Measurements from ENCODE around the gene TSPOAP1. TPM values are rescaled to one million over a fixed set of nuclear protein-coding genes. Genes with fewer than 3 reads are reported as not detected.

The TSPOAP1 gene
- polyA plus RNA-seq, 2 donors: 7.3 to 14.9 TPM

DNA sequence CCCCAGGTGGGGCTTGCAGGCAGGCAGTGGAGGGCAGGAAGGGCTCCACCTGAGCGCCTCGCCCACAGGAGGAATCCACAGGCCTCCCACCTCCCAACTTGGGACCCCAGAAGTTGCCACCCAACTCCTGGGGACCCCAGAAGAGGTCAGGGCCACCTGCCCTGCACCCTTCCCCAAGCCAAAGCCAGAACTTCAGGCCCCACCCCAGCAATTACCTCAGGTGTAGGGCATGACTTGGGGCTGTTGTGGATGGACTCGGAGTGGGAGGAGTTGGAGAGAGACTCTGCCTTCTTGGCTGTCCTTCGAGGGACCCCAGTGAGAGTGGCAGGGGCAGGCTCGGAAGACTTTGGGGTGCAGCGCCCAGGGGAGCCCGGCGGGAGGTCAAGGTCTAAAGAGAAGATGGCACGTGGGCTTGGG, 10.5 kb downstream of the TSPOAP1 start:
- no peak overlapping the region for H3K27ac ChIP-seq (ENCODE audit: low read depth in 2 of 2, low read length in 1 of 2)
- no peak overlapping the region for H3K4me3 ChIP-seq (ENCODE audit: low read depth in 1 of 2, low read length in 2 of 2)
- no peaks in the 10 kb centered on the region for H3K27me3 ChIP-seq (ENCODE audit: control insufficient read depth in 1 of 2, insufficient read depth in 2 of 2, low read length in 2 of 2)
- H3K9me3 ChIP-seq (ENCODE audit: control insufficient read depth in 2 of 2, insufficient read depth in 1 of 2, low read depth in 1 of 2, low read length in 1 of 2): no peaks in the 10 kb centered on the region
- no peaks in the 10 kb centered on the region for H3K4me1 ChIP-seq (ENCODE audit: control insufficient read depth in 2 of 2, insufficient read depth in 2 of 2, low read length in 1 of 2)
- 90% methylated on average over 9 of the region's 9 CpGs for WGBS, 2 donors
- peaks cover 0 to 3% of the 10 kb centered on the region in 2 donors for H3K36me3 ChIP-seq (ENCODE audit: control insufficient read depth in 2 of 2, insufficient read depth in 2 of 2, low read length in 1 of 2)

DNA sequence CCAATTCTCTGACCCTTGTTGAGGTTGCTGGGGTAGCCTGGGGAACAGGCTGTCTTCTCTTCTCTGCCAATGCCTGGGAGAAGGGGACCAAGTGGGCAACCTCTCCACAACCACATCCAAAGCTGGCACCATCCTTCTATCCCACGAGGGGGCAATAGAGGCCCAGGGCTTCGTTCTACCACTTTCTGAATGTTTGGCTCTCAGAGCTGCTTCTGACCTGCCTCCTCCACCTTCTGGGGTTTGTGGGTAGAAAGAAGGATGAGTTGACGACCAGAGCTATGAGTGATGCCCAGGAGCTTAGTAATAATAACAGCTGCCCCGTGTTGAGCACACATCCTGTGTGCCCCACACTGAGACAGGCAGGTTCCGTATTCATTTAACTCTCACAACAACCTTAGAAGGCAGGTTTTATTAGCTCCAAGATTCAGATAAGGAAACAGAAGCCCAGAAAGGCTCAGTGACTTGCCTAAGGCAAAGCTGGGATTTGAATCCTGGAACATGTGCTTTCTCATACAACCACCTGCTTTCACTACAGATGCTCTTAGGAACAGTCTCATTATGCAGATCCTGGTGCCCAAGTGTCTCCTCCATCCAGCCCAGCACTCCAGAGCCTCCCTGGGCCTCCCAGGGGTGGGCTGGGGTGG, 11.1 kb downstream of the TSPOAP1 start:
- 22 to 25% methylated on average over 5 of the region's 5 CpGs for WGBS, 2 donors
- H3K27me3 ChIP-seq (ENCODE audit: control insufficient read depth in 1 of 2, insufficient read depth in 2 of 2, low read length in 2 of 2): no peaks in the 10 kb centered on the region
- H3K36me3 ChIP-seq (ENCODE audit: control insufficient read depth in 2 of 2, insufficient read depth in 2 of 2, low read length in 1 of 2): peaks cover 0 to 3% of the 10 kb centered on the region in 2 donors
- H3K4me1 ChIP-seq (ENCODE audit: control insufficient read depth in 2 of 2, insufficient read depth in 2 of 2, low read length in 1 of 2): no peaks in the 10 kb centered on the region
- no peaks in the 10 kb centered on the region for H3K9me3 ChIP-seq (ENCODE audit: control insufficient read depth in 2 of 2, insufficient read depth in 1 of 2, low read depth in 1 of 2, low read length in 1 of 2)
- H3K27ac ChIP-seq (ENCODE audit: low read depth in 2 of 2, low read length in 1 of 2): no peak overlapping the region
- no peak overlapping the region for H3K4me3 ChIP-seq (ENCODE audit: low read depth in 1 of 2, low read length in 2 of 2)

DNA sequence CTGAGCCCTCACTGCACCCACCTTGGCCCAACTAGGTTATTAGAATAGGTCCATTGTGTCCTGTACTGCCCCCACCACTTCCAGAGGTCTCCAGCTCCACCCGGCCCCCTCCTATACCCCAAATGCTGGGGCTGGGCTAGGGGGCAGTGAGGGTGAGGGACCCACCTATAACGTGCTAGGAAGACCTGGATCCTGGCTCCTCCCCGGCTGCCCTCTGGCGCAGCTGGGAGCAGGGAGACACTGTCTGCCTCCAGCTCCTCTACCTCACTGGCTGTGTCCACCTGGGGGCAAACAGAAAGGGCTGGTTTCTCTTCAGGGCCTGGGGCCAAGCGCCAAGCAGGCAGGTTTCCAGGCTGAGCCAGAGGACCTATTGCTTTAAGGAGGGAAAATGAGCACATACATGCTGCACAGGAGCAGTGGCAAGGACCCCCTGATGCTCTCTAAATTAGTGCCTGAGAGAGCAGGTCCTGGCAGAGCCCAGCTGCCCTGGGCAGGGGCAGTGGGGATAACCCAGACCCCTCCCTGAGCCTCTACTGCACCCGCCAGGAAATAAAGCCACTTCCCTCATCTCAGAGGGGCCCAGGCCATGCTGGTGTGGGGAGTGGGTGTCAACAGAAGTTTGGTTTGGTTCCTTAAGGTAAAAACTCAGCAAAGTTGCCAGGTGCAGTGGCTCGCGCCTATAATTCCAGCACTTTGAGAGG, 12.2 kb downstream of the TSPOAP1 start:
- 86 to 91% methylated on average over 8 of the region's 8 CpGs for WGBS, 2 donors
- no peaks in the 10 kb centered on the region for H3K9me3 ChIP-seq (ENCODE audit: control insufficient read depth in 2 of 2, insufficient read depth in 1 of 2, low read depth in 1 of 2, low read length in 1 of 2)

DNA sequence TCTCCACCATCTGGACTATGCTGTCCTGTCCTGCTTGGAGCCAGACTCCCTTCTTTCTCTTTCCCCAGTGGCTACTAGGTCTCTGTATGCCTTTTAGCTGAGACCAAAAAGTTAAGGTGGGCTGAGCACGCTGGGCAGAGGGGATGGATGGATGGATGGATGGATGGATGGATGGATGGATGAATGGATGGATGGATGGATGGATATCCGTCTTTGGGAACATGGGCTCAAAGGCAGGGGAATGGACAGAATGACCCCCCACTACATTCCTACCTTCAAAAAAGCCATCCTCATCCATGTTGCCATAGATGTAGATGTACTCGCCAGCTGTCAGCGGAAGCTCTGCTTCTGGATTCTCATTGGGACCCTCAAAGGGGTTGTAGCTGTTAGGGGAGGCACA, 12.8 kb downstream of the TSPOAP1 start:
- H3K36me3 ChIP-seq (ENCODE audit: control insufficient read depth in 2 of 2, insufficient read depth in 2 of 2, low read length in 1 of 2): peaks cover 0 to under 1% of the 10 kb centered on the region in 2 donors
- H3K9me3 ChIP-seq (ENCODE audit: control insufficient read depth in 2 of 2, insufficient read depth in 1 of 2, low read depth in 1 of 2, low read length in 1 of 2): no peaks in the 10 kb centered on the region
- 93 to 95% methylated on average over 4 of the region's 4 CpGs for WGBS, 2 donors
- no peaks in the 10 kb centered on the region for H3K4me1 ChIP-seq (ENCODE audit: control insufficient read depth in 2 of 2, insufficient read depth in 2 of 2, low read length in 1 of 2)
- no peak overlapping the region for H3K27ac ChIP-seq (ENCODE audit: low read depth in 2 of 2, low read length in 1 of 2)
- H3K27me3 ChIP-seq (ENCODE audit: control insufficient read depth in 1 of 2, insufficient read depth in 2 of 2, low read length in 2 of 2): no peaks in the 10 kb centered on the region
- H3K4me3 ChIP-seq (ENCODE audit: low read depth in 1 of 2, low read length in 2 of 2): no peak overlapping the region

More for the DNA sequence above, 12.2 kb downstream of the TSPOAP1 start:
- Histone ChIP-seq H3K36me3 (ENCODE audit: control insufficient read depth in 2 of 2, insufficient read depth in 2 of 2, low read length in 1 of 2) (peaks cover 0 to 3% of the 10 kb centered on the region in 2 donors), H3K4me1 (ENCODE audit: control insufficient read depth in 2 of 2, insufficient read depth in 2 of 2, low read length in 1 of 2) (no peaks in the 10 kb centered on the region), H3K27ac (ENCODE audit: low read depth in 2 of 2, low read length in 1 of 2) (no peak overlapping the region), H3K27me3 (ENCODE audit: control insufficient read depth in 1 of 2, insufficient read depth in 2 of 2, low read length in 2 of 2) (no peaks in the 10 kb centered on the region), H3K4me3 (ENCODE audit: low read depth in 1 of 2, low read length in 2 of 2) (no peak overlapping the region)

DNA sequence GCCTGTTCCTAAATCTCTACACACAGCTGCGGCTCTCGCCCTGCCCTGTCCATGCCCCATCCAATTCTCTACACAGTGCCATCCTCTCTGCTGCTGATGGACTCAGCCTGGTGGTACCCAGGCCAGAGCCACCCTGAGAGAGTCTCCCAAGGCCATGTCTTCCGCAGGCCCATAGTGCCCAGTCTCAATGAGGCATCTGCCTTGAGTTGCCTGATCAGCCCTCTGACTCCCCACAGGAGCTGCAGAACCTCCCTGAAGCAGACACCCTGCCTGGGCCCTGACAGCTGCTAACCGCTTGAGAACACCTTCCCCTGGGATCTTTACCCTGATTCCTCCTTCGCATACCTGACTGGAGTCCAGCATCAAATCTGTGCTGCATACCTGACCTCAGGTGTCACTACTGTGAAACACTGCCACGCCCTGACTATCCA, 13.3 kb downstream of the TSPOAP1 start:
- Histone ChIP-seq H3K4me3 (ENCODE audit: low read depth in 1 of 2, low read length in 2 of 2) (no peak overlapping the region), H3K27ac (ENCODE audit: low read depth in 2 of 2, low read length in 1 of 2) (no peak overlapping the region), H3K36me3 (ENCODE audit: control insufficient read depth in 2 of 2, insufficient read depth in 2 of 2, low read length in 1 of 2) (no peaks in the 10 kb centered on the region), H3K9me3 (ENCODE audit: control insufficient read depth in 2 of 2, insufficient read depth in 1 of 2, low read depth in 1 of 2, low read length in 1 of 2) (no peaks in the 10 kb centered on the region), H3K27me3 (ENCODE audit: control insufficient read depth in 1 of 2, insufficient read depth in 2 of 2, low read length in 2 of 2) (no peaks in the 10 kb centered on the region), H3K4me1 (ENCODE audit: control insufficient read depth in 2 of 2, insufficient read depth in 2 of 2, low read length in 1 of 2) (no peaks in the 10 kb centered on the region)
- WGBS, 2 donors: 91 to 92% methylated on average over 6 of the region's 6 CpGs

DNA sequence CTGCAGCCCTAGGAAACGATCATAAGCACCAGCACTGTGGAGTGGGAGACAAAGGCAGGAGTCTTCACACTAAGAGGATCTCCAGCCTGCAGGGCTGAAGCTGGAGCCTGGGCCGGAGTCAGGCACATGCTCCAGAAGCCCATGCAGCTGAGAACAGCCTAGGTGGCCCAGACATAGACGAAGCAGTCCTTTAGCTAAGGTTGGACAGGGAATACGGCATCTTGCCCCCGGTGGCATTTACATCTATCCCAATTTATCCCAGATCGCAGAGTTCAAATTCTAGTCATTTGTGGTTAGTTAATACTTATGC, 13.9 kb downstream of the TSPOAP1 start:
- H3K36me3 ChIP-seq (ENCODE audit: control insufficient read depth in 2 of 2, insufficient read depth in 2 of 2, low read length in 1 of 2): no peaks in the 10 kb centered on the region
- 87 to 89% methylated on average over 6 of the region's 6 CpGs for WGBS, 2 donors
- no peaks in the 10 kb centered on the region for H3K4me1 ChIP-seq (ENCODE audit: control insufficient read depth in 2 of 2, insufficient read depth in 2 of 2, low read length in 1 of 2)
- H3K4me3 ChIP-seq (ENCODE audit: low read depth in 1 of 2, low read length in 2 of 2): no peak overlapping the region
- H3K9me3 ChIP-seq (ENCODE audit: control insufficient read depth in 2 of 2, insufficient read depth in 1 of 2, low read depth in 1 of 2, low read length in 1 of 2): no peaks in the 10 kb centered on the region
- H3K27me3 ChIP-seq (ENCODE audit: control insufficient read depth in 1 of 2, insufficient read depth in 2 of 2, low read length in 2 of 2): no peaks in the 10 kb centered on the region
- no peak overlapping the region for H3K27ac ChIP-seq (ENCODE audit: low read depth in 2 of 2, low read length in 1 of 2)

DNA sequence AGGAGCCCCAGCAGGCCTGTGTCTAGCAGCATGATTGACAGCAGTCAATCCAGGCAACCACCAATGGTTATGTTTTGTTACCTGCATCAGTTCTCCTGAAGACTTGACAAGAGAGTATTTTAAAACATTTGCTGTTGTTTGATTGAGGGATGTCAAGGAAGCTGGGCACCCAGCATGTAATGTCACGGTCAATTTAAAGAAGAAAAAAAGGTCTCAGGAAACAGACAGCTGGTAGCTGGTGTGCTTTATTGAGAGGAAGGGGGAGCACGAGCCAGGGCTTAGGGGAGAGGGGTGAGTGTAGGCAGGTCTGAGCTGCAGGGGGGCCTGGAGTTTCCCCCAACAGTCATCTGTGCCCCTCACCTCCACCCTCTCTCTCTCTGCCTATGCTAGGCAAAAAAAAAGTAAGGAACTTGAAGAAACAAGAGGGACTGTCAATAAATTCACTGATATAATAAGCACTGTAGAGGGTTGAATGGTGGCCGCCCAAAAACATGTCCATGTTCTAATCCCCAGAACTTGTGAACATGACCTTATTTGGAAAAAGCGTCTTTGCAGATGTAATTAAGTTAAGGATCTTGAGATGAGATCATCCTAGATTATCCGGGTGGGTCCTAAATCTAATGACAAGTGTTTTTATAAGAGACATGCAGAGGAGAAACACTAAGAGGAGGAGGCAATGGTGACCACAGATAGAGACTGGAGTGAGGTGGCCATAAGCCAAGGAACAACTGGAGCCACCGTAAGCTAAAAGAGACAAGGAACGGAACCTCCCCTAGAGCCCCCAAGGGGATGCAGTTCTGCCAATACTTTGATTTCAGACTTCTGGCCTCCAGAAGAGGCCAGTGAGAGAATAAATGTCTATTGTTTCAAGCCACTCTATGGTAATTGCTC, 14.5 kb downstream of the TSPOAP1 start:
- Histone ChIP-seq H3K4me1 (ENCODE audit: control insufficient read depth in 2 of 2, insufficient read depth in 2 of 2, low read length in 1 of 2) (no peaks in the 10 kb centered on the region), H3K4me3 (ENCODE audit: low read depth in 1 of 2, low read length in 2 of 2) (no peak overlapping the region), H3K27ac (ENCODE audit: low read depth in 2 of 2, low read length in 1 of 2) (no peak overlapping the region), H3K36me3 (ENCODE audit: control insufficient read depth in 2 of 2, insufficient read depth in 2 of 2, low read length in 1 of 2) (peaks cover 0 to 1% of the 10 kb centered on the region in 2 donors), H3K9me3 (ENCODE audit: control insufficient read depth in 2 of 2, insufficient read depth in 1 of 2, low read depth in 1 of 2, low read length in 1 of 2) (no peaks in the 10 kb centered on the region), H3K27me3 (ENCODE audit: control insufficient read depth in 1 of 2, insufficient read depth in 2 of 2, low read length in 2 of 2) (no peaks in the 10 kb centered on the region)
- 63 to 70% methylated on average over 7 of the region's 7 CpGs for WGBS, 2 donors

DNA sequence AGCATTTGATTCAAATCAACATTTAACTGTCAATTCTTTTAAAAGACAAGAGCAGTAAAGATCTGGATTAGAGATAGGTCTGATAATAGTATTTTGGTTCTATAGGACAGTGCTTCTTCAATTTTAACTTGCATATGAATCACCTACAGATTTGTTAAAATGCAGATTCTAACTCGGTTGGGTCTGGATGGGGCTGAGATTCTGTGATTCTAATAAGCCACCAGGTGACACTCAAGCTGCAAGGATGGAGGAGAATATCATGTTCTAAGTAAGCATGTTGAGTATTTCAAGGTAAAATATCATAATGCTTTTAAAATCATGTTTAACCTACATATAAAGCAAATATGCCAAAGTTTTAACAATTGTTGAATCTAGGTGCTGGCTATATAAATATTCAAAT, 15.8 kb downstream of the TSPOAP1 start:
- H3K27me3 ChIP-seq (ENCODE audit: control insufficient read depth in 1 of 2, insufficient read depth in 2 of 2, low read length in 2 of 2): no peaks in the 10 kb centered on the region
- no peaks in the 10 kb centered on the region for H3K4me1 ChIP-seq (ENCODE audit: control insufficient read depth in 2 of 2, insufficient read depth in 2 of 2, low read length in 1 of 2)
- peaks cover 0 to 2% of the 10 kb centered on the region in 2 donors for H3K36me3 ChIP-seq (ENCODE audit: control insufficient read depth in 2 of 2, insufficient read depth in 2 of 2, low read length in 1 of 2)
- WGBS, 2 donors: 48% methylated on average over 1 of the region's 1 CpG
- H3K4me3 ChIP-seq (ENCODE audit: low read depth in 1 of 2, low read length in 2 of 2): no peak overlapping the region
- no peak overlapping the region for H3K27ac ChIP-seq (ENCODE audit: low read depth in 2 of 2, low read length in 1 of 2)
- H3K9me3 ChIP-seq (ENCODE audit: control insufficient read depth in 2 of 2, insufficient read depth in 1 of 2, low read depth in 1 of 2, low read length in 1 of 2): peaks cover 0 to 2% of the 10 kb centered on the region in 2 donors

DNA sequence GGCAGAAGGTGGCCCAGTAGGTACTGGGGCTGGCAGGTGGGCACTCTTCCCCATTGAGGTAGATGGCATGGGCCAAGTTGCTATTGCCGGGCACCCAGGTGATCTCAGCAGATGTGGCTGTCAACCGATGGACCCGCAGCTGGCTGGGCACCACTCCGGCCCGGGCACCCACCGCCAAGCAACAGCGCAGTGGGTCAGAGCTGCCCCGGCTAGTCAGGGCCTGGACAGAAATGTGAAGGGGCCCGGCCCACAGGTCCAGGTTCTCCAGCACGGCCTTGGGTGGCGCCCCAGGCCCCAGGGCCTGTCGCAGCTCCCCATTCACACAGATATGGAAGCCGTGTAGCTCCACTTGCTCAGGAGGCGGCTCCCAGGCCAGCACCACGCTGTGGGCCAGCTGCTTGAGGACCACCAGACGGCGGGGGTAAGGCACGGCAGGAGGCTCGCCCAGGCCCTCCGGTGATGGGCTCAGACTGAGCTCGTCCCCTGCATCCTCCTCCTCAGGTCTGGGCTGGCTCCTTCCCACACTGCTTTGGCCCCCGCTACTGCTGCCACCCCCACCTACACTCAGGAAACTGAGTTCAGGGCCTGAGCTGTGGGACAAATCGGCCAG, 16.5 kb downstream of the TSPOAP1 start:
- WGBS, 2 donors: 91% methylated on average over 23 of the region's 23 CpGs
- no peak overlapping the region for H3K27ac ChIP-seq (ENCODE audit: low read depth in 2 of 2, low read length in 1 of 2)
- H3K36me3 ChIP-seq (ENCODE audit: control insufficient read depth in 2 of 2, insufficient read depth in 2 of 2, low read length in 1 of 2): peaks cover 0 to 2% of the 10 kb centered on the region in 2 donors
- H3K4me3 ChIP-seq (ENCODE audit: low read depth in 1 of 2, low read length in 2 of 2): no peak overlapping the region
- H3K4me1 ChIP-seq (ENCODE audit: control insufficient read depth in 2 of 2, insufficient read depth in 2 of 2, low read length in 1 of 2): no peaks in the 10 kb centered on the region
- H3K9me3 ChIP-seq (ENCODE audit: control insufficient read depth in 2 of 2, insufficient read depth in 1 of 2, low read depth in 1 of 2, low read length in 1 of 2): peaks cover 0 to 2% of the 10 kb centered on the region in 2 donors
- H3K27me3 ChIP-seq (ENCODE audit: control insufficient read depth in 1 of 2, insufficient read depth in 2 of 2, low read length in 2 of 2): no peaks in the 10 kb centered on the region
